Osteocyte (in vitro differentiated cells): ENCODE measurements around the gene POLR2C. TPM values are rescaled to one million over a fixed set of nuclear protein-coding genes. Genes with fewer than 3 reads are reported as not detected.

Experiments
- DNase-seq: peaks from one replicate; pipeline ENCODE4 v3.0.0; 2021; ENCODE audit warnings: mixed read lengths; ENCODE audit not compliant: unreplicated experiment; ENCODE audit errors: extremely low spot score
- H3K27ac Mint-ChIP-seq: one replicate; pipeline ENCODE4 v1.8.0; 2021; ENCODE audit warnings: mild to moderate bottlenecking, mixed read lengths; ENCODE audit not compliant: unreplicated experiment
- H3K27me3 Mint-ChIP-seq: one replicate; pipeline ENCODE4 v1.8.0; 2021; ENCODE audit warnings: mixed read lengths; ENCODE audit not compliant: unreplicated experiment
- H3K36me3 Mint-ChIP-seq: one replicate; pipeline ENCODE4 v1.8.0; 2021; ENCODE audit warnings: mixed read lengths; ENCODE audit not compliant: unreplicated experiment
- H3K4me1 Mint-ChIP-seq: one replicate; pipeline ENCODE4 v1.8.0; 2021; ENCODE audit warnings: mixed read lengths; ENCODE audit not compliant: unreplicated experiment
- H3K4me3 Mint-ChIP-seq: one replicate; pipeline ENCODE4 v1.8.0; 2021; ENCODE audit warnings: mild to moderate bottlenecking, moderate library complexity, mixed read lengths; ENCODE audit not compliant: unreplicated experiment
- H3K9me3 Mint-ChIP-seq: one replicate; pipeline ENCODE4 v1.8.0; 2021; ENCODE audit warnings: mixed read lengths; ENCODE audit not compliant: unreplicated experiment
- CTCF ChIP-seq: fragments of 200-600 bp; sonication (generic); IDR thresholded peaks from 2 replicates; pipeline ENCODE4 v1.5.0; 2021; ENCODE audit warnings: antibody characterized with exemption, mild to moderate bottlenecking, moderate library complexity
- total RNA-seq: library from RNA; stranded (reverse); gene quantifications from 2 replicates; pipeline ENCODE4 v1.2.1, GENCODE V29; 2021

The POLR2C gene
- total RNA-seq, 1 donor from 2014 or later, result 46.8 TPM

GRCh38 chr16:57507136-57508034 lies 44.9 kb downstream of the POLR2C start:
- Mint-ChIP-seq H3K36me3 (peaks cover 5% of the 10 kb centered on the region), H3K27ac (no peak overlapping the region), H3K4me3 (no peak overlapping the region), H3K27me3 (peaks cover 13% of the 10 kb centered on the region), H3K4me1 (no peaks in the 10 kb centered on the region), H3K9me3 (no peaks in the 10 kb centered on the region)
- TF ChIP-seq CTCF, result no peak
- DNase-seq, result no peak

- no peak overlapping the region for H3K4me3 Mint-ChIP-seq
- no peaks in the 10 kb centered on the region for H3K9me3 Mint-ChIP-seq
- no peak for TF ChIP-seq CTCF
- peaks cover 8% of the 10 kb centered on the region for H3K27me3 Mint-ChIP-seq
- no peak overlapping the region for H3K27ac Mint-ChIP-seq
- peaks cover 6% of the 10 kb centered on the region for H3K36me3 Mint-ChIP-seq
- H3K4me1 Mint-ChIP-seq, result peaks cover under 1% of the 10 kb centered on the region
- DNase-seq, result no peak
Measured at GRCh38 chr16:57508035-57508425, 45.6 kb downstream of the POLR2C start.

- Mint-ChIP-seq H3K36me3 (peaks cover 12% of the 10 kb centered on the region), H3K27me3 (peaks cover 4% of the 10 kb centered on the region), H3K4me3 (no peak overlapping the region), H3K27ac (no peak overlapping the region), H3K4me1 (peaks cover 7% of the 10 kb centered on the region), H3K9me3 (no peaks in the 10 kb centered on the region)
- DNase-seq, result no peak
- TF ChIP-seq CTCF, result no peak
Measured at GRCh38 chr16:57509231-57509923, 46.9 kb downstream of the POLR2C start.

GRCh38 chr16:57510016-57510871 lies 47.8 kb downstream of the POLR2C start:
- H3K4me3 Mint-ChIP-seq, result no peak overlapping the region
- peaks cover 7% of the 10 kb centered on the region for H3K4me1 Mint-ChIP-seq
- H3K9me3 Mint-ChIP-seq, result no peaks in the 10 kb centered on the region
- peaks cover 12% of the 10 kb centered on the region for H3K36me3 Mint-ChIP-seq
- no peak overlapping the region for H3K27ac Mint-ChIP-seq
- no peak for TF ChIP-seq CTCF
- DNase-seq, result no peak
- H3K27me3 Mint-ChIP-seq, result peaks cover 4% of the 10 kb centered on the region
